Endothelial cell (in vitro differentiated cells): Measurements from ENCODE around the gene TUFT1. TPM values are rescaled to one million over a fixed set of nuclear protein-coding genes. Genes with fewer than 3 reads are reported as not detected.

ENCODE experiments used
- DNase-seq: peaks from one replicate; pipeline ENCODE4 v3.0.0; 2021; ENCODE audit warnings: low spot score
- H3K27ac Mint-ChIP-seq: one replicate; pipeline ENCODE4 v1.8.0; 2021; ENCODE audit warnings: mixed read lengths, inconsistent platforms; ENCODE audit not compliant: unreplicated experiment
- H3K27me3 Mint-ChIP-seq: one replicate; pipeline ENCODE4 v1.8.0; 2021; ENCODE audit warnings: mild to moderate bottlenecking, moderate library complexity, mixed read lengths, inconsistent platforms; ENCODE audit not compliant: unreplicated experiment
- H3K36me3 Mint-ChIP-seq: one replicate; pipeline ENCODE4 v1.8.0; 2021; ENCODE audit warnings: mild to moderate bottlenecking, low read depth, mixed read lengths, inconsistent platforms; ENCODE audit not compliant: unreplicated experiment
- H3K4me1 Mint-ChIP-seq: one replicate; pipeline ENCODE4 v1.8.0; 2021; ENCODE audit warnings: mild to moderate bottlenecking, mixed read lengths, inconsistent platforms; ENCODE audit not compliant: unreplicated experiment
- H3K4me3 Mint-ChIP-seq: one replicate; pipeline ENCODE4 v1.8.0; 2021; ENCODE audit warnings: mild to moderate bottlenecking, mixed read lengths, inconsistent platforms; ENCODE audit not compliant: unreplicated experiment
- H3K9me3 Mint-ChIP-seq: one replicate; pipeline ENCODE4 v1.8.0; 2021; ENCODE audit warnings: mixed read lengths, inconsistent platforms; ENCODE audit not compliant: unreplicated experiment
- CTCF ChIP-seq: fragments of 200-600 bp; sonication (generic); IDR thresholded peaks from one replicate; pipeline ENCODE4 v1.5.0; 2021; ENCODE audit warnings: antibody characterized with exemption; ENCODE audit not compliant: unreplicated experiment
- total RNA-seq: library from RNA; stranded (reverse); fragmentation: NEBNext Ultra II Directional; extraction: Animal tissue kit (Norgen Biotek cat#: 25700); gene quantifications from one replicate; pipeline ENCODE4 v1.2.1, GENCODE V29; 2021; ENCODE audit not compliant: unreplicated experiment

Gene TUFT1
- total RNA-seq, 1 donor from 2014 or later: 11.2 TPM

GRCh38 chr1:151568626-151569088 lies 28.5 kb downstream of the TUFT1 start:
- Mint-ChIP-seq H3K27ac (no peak overlapping the region), H3K4me1 (no peaks in the 10 kb centered on the region), H3K27me3 (peaks cover 1% of the 10 kb centered on the region), H3K9me3 (no peaks in the 10 kb centered on the region), H3K4me3 (no peak overlapping the region), H3K36me3 (peaks cover 9% of the 10 kb centered on the region)
- no peak for DNase-seq
- no peak for TF ChIP-seq CTCF

GRCh38 chr1:151570819-151571218 lies 30.7 kb downstream of the TUFT1 start:
- Mint-ChIP-seq H3K9me3 (no peaks in the 10 kb centered on the region), H3K4me3 (no peak overlapping the region), H3K27me3 (peaks cover 1% of the 10 kb centered on the region), H3K4me1 (no peaks in the 10 kb centered on the region), H3K27ac (no peak overlapping the region), H3K36me3 (peaks cover 13% of the 10 kb centered on the region)
- TF ChIP-seq CTCF: no peak
- no peak for DNase-seq

- no peak for DNase-seq
- no peak for TF ChIP-seq CTCF
- Mint-ChIP-seq H3K36me3 (peaks cover 16% of the 10 kb centered on the region), H3K4me1 (no peaks in the 10 kb centered on the region), H3K9me3 (no peaks in the 10 kb centered on the region), H3K27me3 (peaks cover 1% of the 10 kb centered on the region), H3K27ac (no peak overlapping the region), H3K4me3 (no peak overlapping the region)
Observed at GRCh38 chr1:151574575-151575529, 34.7 kb downstream of the TUFT1 start.

- no peaks in the 10 kb centered on the region for H3K9me3 Mint-ChIP-seq
- H3K4me1 Mint-ChIP-seq: no peaks in the 10 kb centered on the region
- no peaks in the 10 kb centered on the region for H3K27me3 Mint-ChIP-seq
- DNase-seq: no peak
- peaks cover 28% of the 10 kb centered on the region for H3K36me3 Mint-ChIP-seq
- H3K4me3 Mint-ChIP-seq: no peak overlapping the region
- TF ChIP-seq CTCF: no peak
- H3K27ac Mint-ChIP-seq: no peak overlapping the region
Observed at GRCh38 chr1:151577173-151577572, 37.1 kb downstream of the TUFT1 start.

GRCh38 chr1:151578941-151579340 lies 38.8 kb downstream of the TUFT1 start:
- Mint-ChIP-seq H3K4me1 (no peaks in the 10 kb centered on the region), H3K36me3 (peaks cover 37% of the 10 kb centered on the region), H3K4me3 (no peak overlapping the region), H3K27ac (no peak overlapping the region), H3K27me3 (no peaks in the 10 kb centered on the region), H3K9me3 (no peaks in the 10 kb centered on the region)
- no peak for DNase-seq
- TF ChIP-seq CTCF: no peak
